VCaP (cell line): Measurements from ENCODE around the gene RBMS1.

Experiments used
- H3K27ac ChIP-seq: fragments of 450-650 bp; 2 replicates; pipeline ENCODE4 v1.5.1; 2017
- CTCF ChIP-seq: fragments of 450-650 bp; conservative IDR thresholded peaks from 2 replicates; pipeline ENCODE4 v1.5.1; 2017; ENCODE audit warnings: mild to moderate bottlenecking, moderate library complexity

RBMS1 gene

GRCh38 chr2:160317181-160318099, 176.2 kb downstream of the RBMS1 start:
- no peak overlapping the region for H3K27ac ChIP-seq
- no peak for TF ChIP-seq CTCF

DNA sequence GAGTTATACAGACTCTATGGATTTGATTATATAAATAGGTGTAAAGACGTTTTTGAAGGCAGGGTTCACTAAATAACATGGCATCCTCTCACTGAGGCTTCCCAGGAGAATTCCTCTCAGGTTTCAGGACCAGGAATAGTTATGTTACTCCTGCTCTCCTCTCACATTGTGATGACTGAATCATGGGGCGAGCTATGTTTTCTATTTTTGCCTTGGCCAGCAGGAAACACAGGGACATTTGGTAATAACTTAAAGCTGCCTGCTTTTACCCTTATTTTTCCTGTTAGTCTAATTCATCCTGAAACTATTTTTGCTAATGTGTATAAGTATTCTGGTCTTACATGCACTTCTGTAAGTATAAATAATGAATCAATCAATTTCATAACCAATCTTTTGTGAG, 178.3 kb downstream of the RBMS1 start:
- no peak for TF ChIP-seq CTCF
- H3K27ac ChIP-seq = no peak overlapping the region

- no peak overlapping the region for H3K27ac ChIP-seq
- no peak for TF ChIP-seq CTCF
Measured at GRCh38 chr2:160310118-160310828, 183.3 kb downstream of the RBMS1 start.

- TF ChIP-seq CTCF = no peak
- no peak overlapping the region for H3K27ac ChIP-seq
Measured at GRCh38 chr2:160309585-160309984, 184.0 kb downstream of the RBMS1 start.

GRCh38 chr2:160308915-160309314, 184.7 kb downstream of the RBMS1 start:
- no peak overlapping the region for H3K27ac ChIP-seq
- no peak for TF ChIP-seq CTCF

GRCh38 chr2:160308476-160308875, 185.1 kb downstream of the RBMS1 start:
- no peak for TF ChIP-seq CTCF
- no peak overlapping the region for H3K27ac ChIP-seq

GRCh38 chr2:160306985-160307384, 186.6 kb downstream of the RBMS1 start:
- H3K27ac ChIP-seq = no peak overlapping the region
- TF ChIP-seq CTCF = no peak
